Muscle layer of colon (tissue), 2 donors: ENCODE data around the gene ZNF527.
A peak's percentile ranks its signal among the peaks of the same experiment; 100 is the strongest.
"Not testable (repeated sequence)": the region's sequence is repeated elsewhere in the genome, so short reads cannot be mapped to it uniquely, and the experiment has no call there.

Experiments
- H3K27ac ChIP-seq: one replicate; pipeline ENCODE4 v1.7.0; 2013; ENCODE audit warnings: low read depth, mild to moderate bottlenecking, low read length, moderate library complexity
- H3K27me3 ChIP-seq, 2 donors: one replicate each; pipeline ENCODE4 v1.7.0; 2013; ENCODE audit warnings: low read length in 2 of 2, mild to moderate bottlenecking in 2 of 2; ENCODE audit not compliant: insufficient read depth in 2 of 2, control insufficient read depth in 1 of 2
- H3K36me3 ChIP-seq: one replicate; pipeline ENCODE4 v1.7.0; 2013; ENCODE audit warnings: mild to moderate bottlenecking, low read length; ENCODE audit not compliant: insufficient read depth
- H3K4me1 ChIP-seq: one replicate; pipeline ENCODE4 v1.7.0; 2013; ENCODE audit warnings: mild to moderate bottlenecking, low read length; ENCODE audit not compliant: insufficient read depth
- H3K4me3 ChIP-seq, 2 donors: one replicate each; pipeline ENCODE4 v1.7.0; 2013; ENCODE audit warnings: low read length in 2 of 2, low read depth in 1 of 2, mild to moderate bottlenecking in 1 of 2, moderate library complexity in 1 of 2
- H3K9ac ChIP-seq: one replicate; pipeline ENCODE4 v1.7.0; 2013; ENCODE audit warnings: low read length
- H3K9me3 ChIP-seq: one replicate; pipeline ENCODE4 v1.7.0; 2013; ENCODE audit warnings: mild to moderate bottlenecking, low read length
- donor health status: abdominal sarcoma.
- donor health status: Adenocarcinoma of cecum.

ZNF527 gene

GRCh38 chr19:37362733-37363132, 8.2 kb upstream of the ZNF527 start:
- H3K36me3 ChIP-seq = peaks cover 32% of the 10 kb centered on the region
- H3K9me3 ChIP-seq = peaks cover 8% of the 10 kb centered on the region
- H3K9ac ChIP-seq = no peak overlapping the region

GRCh38 chr19:37370386-37370879, 466 bp upstream of the ZNF527 start:
- Histone ChIP-seq H3K4me3 (peak overlapping the region; percentile 52 to 90), H3K27ac (peak overlapping the region; percentile 86), H3K9ac (peak overlapping the region; percentile 92), H3K36me3 (peaks cover 13% of the 10 kb centered on the region)
- H3K9me3 ChIP-seq, H3K27me3 ChIP-seq, H3K4me1 ChIP-seq: not testable (repeated sequence)

More at GRCh38 chr19:37362733-37363132, 8.2 kb upstream of the ZNF527 start:
- H3K4me1 ChIP-seq = no peaks in the 10 kb centered on the region
- no peak overlapping the region for H3K4me3 ChIP-seq
- no peaks in the 10 kb centered on the region for H3K27me3 ChIP-seq
- no peak overlapping the region for H3K27ac ChIP-seq

- peaks cover 51% of the 10 kb centered on the region for H3K36me3 ChIP-seq
- H3K4me1 ChIP-seq = no peaks in the 10 kb centered on the region
- no peak overlapping the region for H3K9ac ChIP-seq
- H3K27me3 ChIP-seq = no peaks in the 10 kb centered on the region
- peak overlapping the region in 1 of 2 donors; percentile 38 for H3K4me3 ChIP-seq
- peaks cover 63% of the 10 kb centered on the region for H3K9me3 ChIP-seq
- H3K27ac ChIP-seq = no peak overlapping the region
Observed at GRCh38 chr19:37389234-37389633, 18.3 kb downstream of the ZNF527 start.

- not testable (repeated sequence) for H3K27ac ChIP-seq, H3K9ac ChIP-seq, H3K4me1 ChIP-seq, H3K27me3 ChIP-seq, H3K4me3 ChIP-seq
- Histone ChIP-seq H3K36me3 (peaks cover 31% of the 10 kb centered on the region), H3K9me3 (peaks cover 43% of the 10 kb centered on the region)
Observed at GRCh38 chr19:37391399-37391798, 20.5 kb downstream of the ZNF527 start.

- H3K36me3 ChIP-seq = no peaks in the 10 kb centered on the region
- H3K27ac ChIP-seq = no peak overlapping the region
- H3K4me1 ChIP-seq = no peaks in the 10 kb centered on the region
- peak overlapping the region in 1 of 2 donors; percentile 9 for H3K4me3 ChIP-seq
- peaks cover 19% of the 10 kb centered on the region for H3K9me3 ChIP-seq
- H3K27me3 ChIP-seq = no peaks in the 10 kb centered on the region
- no peak overlapping the region for H3K9ac ChIP-seq
Observed at GRCh38 chr19:37401078-37401477, 30.2 kb downstream of the ZNF527 start.

- Histone ChIP-seq H3K36me3 (no peaks in the 10 kb centered on the region), H3K27ac (no peak overlapping the region), H3K9ac (no peak overlapping the region), H3K9me3 (peaks cover 16% of the 10 kb centered on the region), H3K27me3 (no peaks in the 10 kb centered on the region), H3K4me3 (peak overlapping the region in 1 of 2 donors; percentile 9), H3K4me1 (no peaks in the 10 kb centered on the region)
Observed at GRCh38 chr19:37403403-37403802, 32.5 kb downstream of the ZNF527 start.

GRCh38 chr19:37406140-37406846, 35.4 kb downstream of the ZNF527 start:
- H3K4me3 ChIP-seq, H3K27me3 ChIP-seq, H3K27ac ChIP-seq, H3K9ac ChIP-seq, H3K36me3 ChIP-seq, H3K4me1 ChIP-seq, H3K9me3 ChIP-seq: not testable (repeated sequence)

GRCh38 chr19:37412700-37413099, 41.8 kb downstream of the ZNF527 start:
- peaks cover 52% of the 10 kb centered on the region for H3K9me3 ChIP-seq
- H3K4me3 ChIP-seq = peak overlapping the region in 1 of 2 donors; percentile 29
- no peak overlapping the region for H3K9ac ChIP-seq
- H3K27me3 ChIP-seq = no peaks in the 10 kb centered on the region
- no peaks in the 10 kb centered on the region for H3K4me1 ChIP-seq
- H3K27ac ChIP-seq = no peak overlapping the region
- H3K36me3 ChIP-seq = peaks cover 28% of the 10 kb centered on the region

- H3K36me3 ChIP-seq = peaks cover 28% of the 10 kb centered on the region
- H3K27me3 ChIP-seq = no peaks in the 10 kb centered on the region
- H3K9me3 ChIP-seq = peaks cover 56% of the 10 kb centered on the region
- H3K4me1 ChIP-seq = no peaks in the 10 kb centered on the region
- H3K4me3 ChIP-seq = peak overlapping the region in 1 of 2 donors; percentile 29
- H3K9ac ChIP-seq = no peak overlapping the region
- H3K27ac ChIP-seq = no peak overlapping the region
Observed at GRCh38 chr19:37413313-37414084, 42.6 kb downstream of the ZNF527 start.
